HepG2 (cell line): Measurements from ENCODE around the gene FGF1. TPM values are rescaled to one million over a fixed set of nuclear protein-coding genes. Genes with fewer than 3 reads are reported as not detected.

Source experiments
- ATAC-seq: fragments of 200-7000 bp; cut with Tn5 transposase; 3 replicates; pipeline ENCODE4 v1.9.1; 2020; ENCODE audit warnings: mild to moderate bottlenecking, moderate library complexity
- BruUV-seq: library from RNA; stranded (reverse); fragments of 400-500 nt; replicated peaks from 2 replicates; lab custom pipeline; 2021; lab: Mats Ljungman, UMichigan
- CTCF ChIA-PET: fragments of 300-600 bp; formaldehyde crosslinking; extraction: SDS; loops from one replicate; lab custom pipeline; 2021; ENCODE audit warnings: low total read pairs, inconsistent platforms, low intra/inter-chr PET ratio; lab: Yijun Ruan, JAX
- POLR2A ChIA-PET: fragments of 350-600 bp; sonication (Branson Sonifier 250); formaldehyde crosslinking; loops from one replicate; lab custom pipeline; 2020; ENCODE audit warnings: antibody characterized with exemption, inconsistent platforms; lab: Yijun Ruan, JAX
- DNase-seq: peaks from one replicate; pipeline ENCODE4 v3.0.0-alpha.2; 2015; ENCODE audit warnings: low spot score
- FAIRE-seq: peaks from 3 replicates; lab custom pipeline; 2011; peaks lifted over from hg19 to GRCh38; lab: Jason Lieb, UNC
- H2AFZ ChIP-seq: one replicate; pipeline ENCODE4 v1.6.1; 2011; ENCODE audit warnings: low read length, inconsistent platforms
- H3K27ac ChIP-seq: fragments of 300-600 bp; 3 replicates; pipeline ENCODE4 v1.8.0; 2011; ENCODE audit warnings: mixed run types, mild to moderate bottlenecking, mixed read lengths, low read length, inconsistent platforms; ENCODE audit not compliant: insufficient read depth; ENCODE audit errors: extremely low read length
- H3K27me3 ChIP-seq, 2 experiments: fragments of 200-600 bp in 1 of 2; 2 replicates in 1 of 2; 3 replicates in 1 of 2; pipeline versions ENCODE4 v1.6.0 to v1.8.0; 2011; ENCODE audit warnings: low read length in 2 of 2, mild to moderate bottlenecking in 2 of 2, moderate library complexity in 2 of 2, inconsistent platforms in 1 of 2; ENCODE audit not compliant: insufficient read depth in 2 of 2, control insufficient read depth in 1 of 2
- H3K36me3 ChIP-seq, 2 experiments: fragments of 200-600 bp in 1 of 2; replicated peaks in 1 of 2; 2 replicates in 1 of 2; 3 replicates in 1 of 2; pipeline versions ENCODE4 v1.5.1 to v1.8.0; 2011; ENCODE audit warnings: low read length in 2 of 2, inconsistent platforms in 1 of 2; ENCODE audit not compliant: insufficient read depth in 2 of 2, control insufficient read depth in 1 of 2
- H3K4me1 ChIP-seq: 2 replicates; pipeline ENCODE4 v1.5.1; 2012; ENCODE audit warnings: low read length, inconsistent platforms; ENCODE audit not compliant: insufficient read depth
- H3K4me2 ChIP-seq: 2 replicates; pipeline ENCODE4 v1.6.0; 2011; ENCODE audit warnings: low read depth, low read length, inconsistent platforms
- H3K4me3 ChIP-seq, 3 experiments: fragments of 200-600 bp in 1 of 3; sonication (generic), shearing (Covaris generic) in 1 of 3; replicated peaks in 1 of 3; 2 replicates each; pipeline ENCODE4 v1.5.1; 2011 to 2016; ENCODE audit warnings: low read length in 3 of 3, inconsistent platforms in 2 of 3, low read depth in 2 of 3, mild to moderate bottlenecking in 2 of 3, control low read depth in 1 of 3, mixed read lengths in 1 of 3; ENCODE audit not compliant: insufficient read depth in 1 of 3
- H3K79me2 ChIP-seq: one replicate; pipeline ENCODE4 v1.6.1; 2011; ENCODE audit warnings: low read length, inconsistent platforms; ENCODE audit not compliant: insufficient read depth
- H3K9ac ChIP-seq: 2 replicates; pipeline ENCODE4 v1.6.0; 2011; ENCODE audit warnings: mild to moderate bottlenecking, low read depth, low read length, inconsistent platforms; ENCODE audit not compliant: insufficient read depth
- H3K9me3 ChIP-seq: 2 replicates; pipeline ENCODE4 v1.5.1; 2012; ENCODE audit warnings: mild to moderate bottlenecking, low read length
- H4K20me1 ChIP-seq: 2 replicates; pipeline ENCODE4 v1.6.0; 2011; ENCODE audit warnings: inconsistent platforms, mild to moderate bottlenecking, low read length, moderate library complexity; ENCODE audit not compliant: insufficient read depth
- FOXA3 ChIP-seq: IDR thresholded peaks from 2 replicates; pipeline ENCODE4 v1.6.1; 2016; ENCODE audit warnings: missing genetic modification reagents, missing compliant biosample characterization
- MAF1 ChIP-seq: sonication (generic); formaldehyde crosslinking; IDR thresholded peaks from 2 replicates; pipeline ENCODE4 v1.5.0; 2020; ENCODE audit warnings: missing genetic modification reagents, borderline replicate concordance
- SOX5 ChIP-seq: IDR thresholded peaks from 2 replicates; pipeline ENCODE4 v1.6.1; 2016; ENCODE audit warnings: borderline replicate concordance
- TARDBP ChIP-seq: sonication (generic); formaldehyde crosslinking; IDR thresholded peaks from 2 replicates; pipeline ENCODE4 v1.8.0; 2022; ENCODE audit warnings: mild to moderate bottlenecking, missing genetic modification reagents
- TCF7 ChIP-seq: sonication (generic); IDR thresholded peaks from 2 replicates; pipeline ENCODE4 v1.6.1; 2016; ENCODE audit warnings: antibody characterized with exemption, low read depth
- ZFX ChIP-seq: sonication (generic); formaldehyde crosslinking; IDR thresholded peaks from 2 replicates; pipeline ENCODE4 v1.4.0; 2020; ENCODE audit warnings: mild to moderate bottlenecking, low read depth, missing genetic modification reagents, moderate library complexity
- ZNF460 ChIP-seq: sonication (generic); formaldehyde crosslinking; IDR thresholded peaks from 2 replicates; pipeline ENCODE4 v1.5.1; 2020; ENCODE audit warnings: missing genetic modification reagents, mild to moderate bottlenecking, borderline replicate concordance
- WGBS: methylation state at CpG from one replicate; pipeline ENCODE4 v1.1.6; 2017; ENCODE audit warnings: low lambda C conversion rate; 5-methylcytosine and 5-hydroxymethylcytosine counted together
- in situ Hi-C: cut with HindIII; loops from 2 replicates; pipeline ENCODE4 v1.10.0; 2017; ENCODE audit warnings: low pct_unique_long_range_greater_than_20kb; ENCODE audit not compliant: extremely low pct_ligation_motif_present
- intact Hi-C: fragments of 100-400 bp; cut with micrococcal nuclease; formaldehyde crosslinking; loops from one replicate; pipeline ENCODE4 v1.10.0; 2022; ENCODE audit not compliant: unreplicated experiment
- polyA plus RNA-seq, 8 experiments: library from polyadenylated mRNA; depleted of rRNA in 3 of 8; stranded (reverse) in 7 of 8; unstranded in 1 of 8; fragments of >200 nt; fragmentation: Illumina TruSeq in 4 of 8; extraction: Trizol in 4 of 8; gene quantifications; 2 replicates each; pipeline versions ENCODE4 v1.2.1 to v1.2.3, GENCODE V29; 2011 to 2016; ENCODE audit warnings: low read depth in 4 of 8, missing spikeins in 1 of 8, mixed read lengths in 1 of 8; ENCODE audit not compliant: insufficient read depth in 1 of 8
- total RNA-seq, 5 experiments: library from RNA; depleted of rRNA; stranded (reverse); fragments of >200 nt; fragmentation: Illumina TruSeq; extraction: Trizol; gene quantifications; 2 replicates each; pipeline ENCODE4 v1.2.3, GENCODE V29; 2016; ENCODE audit warnings: low read depth in 1 of 5
- TF ChIP-seq, protein P1 (sequence below): sonication (generic); formaldehyde crosslinking; IDR thresholded peaks from 2 replicates; pipeline ENCODE4 v1.9.0; 2021; ENCODE audit warnings: missing genetic modification reagents, mild to moderate bottlenecking, borderline replicate concordance

Gene FGF1
- total and polyA plus RNA-seq, 2 of the 13 experiments (the other 11 are each of a cell fraction or from before 2014, with no cell fraction given), result not detected

DNA sequence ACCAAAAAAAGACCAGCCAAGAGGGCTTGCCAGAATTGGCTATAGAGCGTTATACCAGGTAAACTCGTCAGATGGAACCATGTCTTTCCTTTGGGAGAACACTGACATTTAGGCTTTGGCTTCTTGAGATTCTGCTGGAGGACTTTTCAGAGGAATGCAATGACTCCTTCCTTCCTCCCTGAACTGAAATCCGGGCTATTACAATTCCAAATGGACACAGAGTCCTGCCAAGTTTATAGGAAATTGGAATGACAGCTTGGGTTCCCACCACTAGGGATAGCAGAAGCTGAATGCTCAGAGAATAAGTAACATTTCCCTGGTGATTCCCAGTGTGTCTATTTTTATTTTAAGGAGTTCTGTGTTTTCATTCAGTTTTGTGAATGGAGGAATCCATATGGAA is 143.0 kb downstream of the FGF1 start:
- Histone ChIP-seq H3K27ac (no peak overlapping the region), H3K9me3 (no peaks in the 10 kb centered on the region), H3K27me3 (no peaks in the 10 kb centered on the region), H3K79me2 (no peaks in the 10 kb centered on the region), H4K20me1 (no peaks in the 10 kb centered on the region), H3K4me1 (peaks cover 5% of the 10 kb centered on the region; the same call in 1 of the 2 replicates), H3K36me3 (no peaks in the 10 kb centered on the region), H2AFZ (no peak overlapping the region), H3K4me2 (no peak overlapping the region), H3K4me3 (no peak overlapping the region), H3K9ac (no peak overlapping the region)
- ChIA-PET POLR2A (no interaction called here), CTCF (no interaction called here)
- intact Hi-C loops (no loop called here), in situ Hi-C loops (no loop called here)
- no TSS peak for BruUV-seq
- ATAC-seq (no peak), FAIRE-seq (no peak), DNase-seq (no peak)
- no peak for TF ChIP-seq SOX5 (CRISPR knock-in tag)
- no peak for TF ChIP-seq TARDBP (CRISPR knock-in tag)
- TF ChIP-seq TCF7, result no peak
- TF ChIP-seq ZFX, result no peak
- no peak for TF ChIP-seq MAF1 (CRISPR knock-in tag)
- TF ChIP-seq FOXA3 (CRISPR knock-in tag), result no peak
- TF ChIP-seq, protein P1, sequence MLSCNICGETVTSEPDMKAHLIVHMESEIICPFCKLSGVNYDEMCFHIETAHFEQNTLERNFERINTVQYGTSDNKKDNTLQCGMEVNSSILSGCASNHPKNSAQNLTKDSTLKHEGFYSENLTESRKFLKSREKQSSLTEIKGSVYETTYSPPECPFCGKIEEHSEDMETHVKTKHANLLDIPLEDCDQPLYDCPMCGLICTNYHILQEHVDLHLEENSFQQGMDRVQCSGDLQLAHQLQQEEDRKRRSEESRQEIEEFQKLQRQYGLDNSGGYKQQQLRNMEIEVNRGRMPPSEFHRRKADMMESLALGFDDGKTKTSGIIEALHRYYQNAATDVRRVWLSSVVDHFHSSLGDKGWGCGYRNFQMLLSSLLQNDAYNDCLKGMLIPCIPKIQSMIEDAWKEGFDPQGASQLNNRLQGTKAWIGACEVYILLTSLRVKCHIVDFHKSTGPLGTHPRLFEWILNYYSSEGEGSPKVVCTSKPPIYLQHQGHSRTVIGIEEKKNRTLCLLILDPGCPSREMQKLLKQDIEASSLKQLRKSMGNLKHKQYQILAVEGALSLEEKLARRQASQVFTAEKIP (CRISPR knock-in tag), result no peak
- no peak for TF ChIP-seq ZNF460 (CRISPR knock-in tag)
- 91% methylated on average over 3 of the region's 3 CpGs for WGBS

Other genes starting within 250 kb of the FGF1 start
- gene ARHGAP26, start 84.3 kb upstream of the FGF1 start, total RNA-seq (2016; rRNA removed; fragmentation: Illumina TruSeq; extraction: Trizol), result 11.9 and 18.2 TPM in 2 replicates
- 9.1 and 9.6 TPM in 2 replicates for gene ARHGAP26, start 84.3 kb upstream of the FGF1 start, polyA plus RNA-seq (2011; rRNA removed)